Measurements from ENCODE around the gene SRGAP1.
"Not testable (repeated sequence)": the region's sequence is repeated elsewhere in the genome, so short reads cannot be mapped to it uniquely, and the experiment has no call there.

The SRGAP1 gene

DNA sequence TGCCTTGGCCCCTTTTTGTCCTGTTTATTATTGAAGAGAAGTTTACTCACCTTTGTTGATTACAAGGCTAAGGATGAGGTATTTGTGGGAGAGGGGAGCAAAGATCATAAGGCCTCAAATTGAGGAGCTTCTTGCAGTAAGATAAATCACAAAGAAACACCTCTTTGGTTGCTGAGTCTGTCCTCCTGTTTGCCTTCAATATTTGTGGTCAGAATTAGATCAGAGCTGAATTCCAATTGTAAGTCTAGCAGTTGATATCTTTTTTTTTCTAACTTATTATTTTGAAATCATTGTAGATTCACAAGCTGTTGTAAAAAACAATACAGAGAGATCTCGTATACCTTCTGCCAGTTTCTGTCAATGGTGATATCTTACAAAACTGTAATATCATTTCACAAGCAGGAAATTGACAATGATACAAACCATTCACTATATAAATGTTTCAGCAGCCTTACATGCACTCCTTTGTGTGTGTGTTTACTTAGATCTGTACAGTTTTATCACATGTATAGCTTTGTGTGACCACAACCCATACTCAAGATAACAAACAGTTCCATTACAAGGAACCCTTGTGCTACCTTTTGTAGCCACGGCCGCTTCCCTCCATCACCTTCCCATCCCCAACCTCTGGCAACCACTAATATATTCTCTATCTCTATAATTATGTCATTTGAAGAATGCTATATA lies 280.2 kb downstream of the SRGAP1 start:
- TF ChIP-seq, protein P1, sequence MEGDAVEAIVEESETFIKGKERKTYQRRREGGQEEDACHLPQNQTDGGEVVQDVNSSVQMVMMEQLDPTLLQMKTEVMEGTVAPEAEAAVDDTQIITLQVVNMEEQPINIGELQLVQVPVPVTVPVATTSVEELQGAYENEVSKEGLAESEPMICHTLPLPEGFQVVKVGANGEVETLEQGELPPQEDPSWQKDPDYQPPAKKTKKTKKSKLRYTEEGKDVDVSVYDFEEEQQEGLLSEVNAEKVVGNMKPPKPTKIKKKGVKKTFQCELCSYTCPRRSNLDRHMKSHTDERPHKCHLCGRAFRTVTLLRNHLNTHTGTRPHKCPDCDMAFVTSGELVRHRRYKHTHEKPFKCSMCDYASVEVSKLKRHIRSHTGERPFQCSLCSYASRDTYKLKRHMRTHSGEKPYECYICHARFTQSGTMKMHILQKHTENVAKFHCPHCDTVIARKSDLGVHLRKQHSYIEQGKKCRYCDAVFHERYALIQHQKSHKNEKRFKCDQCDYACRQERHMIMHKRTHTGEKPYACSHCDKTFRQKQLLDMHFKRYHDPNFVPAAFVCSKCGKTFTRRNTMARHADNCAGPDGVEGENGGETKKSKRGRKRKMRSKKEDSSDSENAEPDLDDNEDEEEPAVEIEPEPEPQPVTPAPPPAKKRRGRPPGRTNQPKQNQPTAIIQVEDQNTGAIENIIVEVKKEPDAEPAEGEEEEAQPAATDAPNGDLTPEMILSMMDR (IDR thresholded peaks at IDR 0.05; ENCODE audit: low read depth, low read length, missing control alignments) = no peak
- DNase-seq (ENCODE audit: low read depth) = no peak
- no peak overlapping the region for H3K4me3 ChIP-seq (ENCODE audit: low read depth, low read length)

DNA sequence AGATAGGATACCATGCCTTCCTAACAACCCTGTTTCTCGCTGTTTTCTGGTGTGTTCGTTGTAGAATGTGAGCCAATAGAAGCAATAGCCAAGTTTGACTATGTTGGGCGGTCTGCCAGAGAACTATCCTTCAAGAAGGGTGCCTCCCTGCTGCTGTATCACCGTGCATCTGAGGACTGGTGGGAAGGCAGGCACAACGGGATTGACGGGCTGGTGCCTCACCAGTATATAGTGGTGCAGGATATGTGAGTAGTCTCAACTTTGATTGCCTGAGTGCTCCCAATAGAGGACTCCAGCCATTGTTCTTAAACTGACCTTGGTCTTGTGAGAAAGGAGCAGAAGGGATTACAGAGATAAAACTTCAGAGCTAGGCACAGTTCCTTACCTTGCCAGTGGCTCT lies 281.4 kb downstream of the SRGAP1 start:
- no peak overlapping the region for H3K4me3 ChIP-seq (ENCODE audit: low read depth, low read length)
- no peak for DNase-seq (ENCODE audit: low read depth)
- TF ChIP-seq, protein P1 (IDR thresholded peaks at IDR 0.05; ENCODE audit: low read depth, low read length, missing control alignments) = no peak

- TF ChIP-seq, protein P1 (IDR thresholded peaks at IDR 0.05; ENCODE audit: low read depth, low read length, missing control alignments) = no peak
- H3K4me3 ChIP-seq (ENCODE audit: low read depth, low read length) = no peak overlapping the region
- no peak for DNase-seq (ENCODE audit: low read depth)
These were observed 283.3 kb downstream of the SRGAP1 start for GRCh38 chr12:64127811-64128210.

- DNase-seq (ENCODE audit: low read depth) = no peak
- TF ChIP-seq, protein P1 (IDR thresholded peaks at IDR 0.05; ENCODE audit: low read depth, low read length, missing control alignments) = no peak
- no peak overlapping the region for H3K4me3 ChIP-seq (ENCODE audit: low read depth, low read length)
These were observed 283.9 kb downstream of the SRGAP1 start for GRCh38 chr12:64128366-64128765.

DNA sequence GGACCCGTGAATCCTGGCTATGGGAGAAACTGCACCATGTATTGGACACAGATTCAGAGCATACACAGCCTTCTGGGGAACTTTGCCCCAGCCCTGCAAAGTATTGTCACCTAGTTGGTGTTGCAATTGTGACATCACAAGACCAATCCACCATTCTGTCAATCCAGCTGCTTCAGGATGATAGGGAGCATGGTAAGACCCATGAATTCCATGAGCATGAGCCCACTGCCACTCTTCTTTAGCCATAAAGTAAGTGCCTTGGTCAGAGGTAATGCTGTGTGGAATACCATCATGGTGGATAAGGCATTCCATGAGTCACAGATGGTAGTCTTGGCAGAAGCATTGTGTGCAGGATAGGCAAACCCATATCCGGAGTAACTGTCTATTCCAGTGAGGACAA lies 286.0 kb downstream of the SRGAP1 start:
- H3K4me3 ChIP-seq (ENCODE audit: low read depth, low read length); DNase-seq (ENCODE audit: low read depth): not testable (repeated sequence)

GRCh38 chr12:64131456-64131855 lies 287.0 kb downstream of the SRGAP1 start:
- not testable (repeated sequence) for DNase-seq (ENCODE audit: low read depth); H3K4me3 ChIP-seq (ENCODE audit: low read depth, low read length)

- H3K4me3 ChIP-seq (ENCODE audit: low read depth, low read length); DNase-seq (ENCODE audit: low read depth): not testable (repeated sequence)
These were observed 288.2 kb downstream of the SRGAP1 start for GRCh38 chr12:64132672-64133071.

GRCh38 chr12:64137117-64137516 lies 292.6 kb downstream of the SRGAP1 start:
- no peak for DNase-seq (ENCODE audit: low read depth)
- no peak overlapping the region for H3K4me3 ChIP-seq (ENCODE audit: low read depth, low read length)
- TF ChIP-seq, protein P1 (IDR thresholded peaks at IDR 0.05; ENCODE audit: low read depth, low read length, missing control alignments) = no peak

GRCh38 chr12:64139021-64139420 lies 294.5 kb downstream of the SRGAP1 start:
- TF ChIP-seq, protein P1 (IDR thresholded peaks at IDR 0.05; ENCODE audit: low read depth, low read length, missing control alignments) = no peak
- DNase-seq (ENCODE audit: low read depth) = no peak
- H3K4me3 ChIP-seq (ENCODE audit: low read depth, low read length) = no peak overlapping the region
